Right cardiac atrium (tissue), 5 donors: ENCODE results near the gene ANKRD44. TPM values are rescaled to one million over a fixed set of nuclear protein-coding genes. Genes with fewer than 3 reads are reported as not detected.

ENCODE experiments used
- ATAC-seq, 2 donors: fragments of 200-7000 bp; cut with Tn5 transposase; one replicate each; pipeline versions ENCODE4 v1.8.0 to v1.9.1; 2020; ENCODE audit warnings: moderate library complexity in 2 of 2, mild to moderate bottlenecking in 1 of 2
- DNase-seq, 3 donors: peaks; one replicate each; pipeline ENCODE4 v3.0.0-alpha.2; 2020
- H3K27ac ChIP-seq: one replicate; pipeline ENCODE4 v1.5.1; 2013; ENCODE audit warnings: mild to moderate bottlenecking, low read length, control low read depth, moderate library complexity
- H3K27me3 ChIP-seq: one replicate; pipeline ENCODE4 v1.6.1; 2013; ENCODE audit not compliant: control insufficient read depth, insufficient read depth
- H3K4me1 ChIP-seq: one replicate; pipeline ENCODE4 v1.6.1; 2013; ENCODE audit warnings: low read length; ENCODE audit not compliant: control insufficient read depth, insufficient read depth
- H3K4me3 ChIP-seq: one replicate; pipeline ENCODE4 v1.5.1; 2013; ENCODE audit warnings: low read length, control low read depth
- H3K9me3 ChIP-seq: one replicate; pipeline ENCODE4 v1.6.1; 2013; ENCODE audit warnings: low read length; ENCODE audit not compliant: control insufficient read depth
- WGBS: extraction: QIAGEN DNeasy Blood & Tissue Kit; methylation state at CpG from one replicate; pipeline ENCODE4 v1.1.7; 2013; 5-methylcytosine and 5-hydroxymethylcytosine counted together
- intact Hi-C, 4 donors: fragments of 100-400 bp; cut with DNase I; formaldehyde crosslinking; loops; one replicate each; pipeline versions ENCODE4 v1.11.0 to v1.14.0; 2022 to 2023
- polyA plus RNA-seq: library from polyadenylated mRNA; stranded (reverse); fragments of 200-250 nt; gene quantifications from one replicate; pipeline ENCODE4 v1.2.3, GENCODE V29; 2013
- total RNA-seq, 4 donors: library from RNA; stranded (reverse); fragmentation: NEBNext Ultra II Directional; extraction: Animal tissue kit (Norgen Biotek cat#: 25700); gene quantifications; one replicate each; pipeline ENCODE4 v1.2.1, GENCODE V29; 2021
- donor health status: healthy with polysubstance abuse.
- donor health status: DM: no; HTN: yes; CAD: no.
- donor health status: DM: no; HTN: no; CAD: no.
- donor health status: DM: no; HTN: yes; CAD: no; lungs with severe emphysema.
- donor health status: DM: yes; HTN: yes; CAD: no.

The ANKRD44 gene
- total and polyA plus RNA-seq, 5 donors, result 4.8 to 18.8 (median 14.3) TPM

- DNase-seq (no peak), ATAC-seq (no peak)
- 78% methylated on average over 3 of the region's 3 CpGs for WGBS
- no peak overlapping the region for H3K4me3 ChIP-seq
- no peak overlapping the region for H3K27ac ChIP-seq
- peaks cover 2% of the 10 kb centered on the region for H3K4me1 ChIP-seq
- no peaks in the 10 kb centered on the region for H3K27me3 ChIP-seq
- intact Hi-C loops, result no loop called here
- H3K9me3 ChIP-seq, result no peaks in the 10 kb centered on the region
Observed at GRCh38 chr2:196955036-196955435, 355.5 kb downstream of the ANKRD44 start.

GRCh38 chr2:196954001-196954400 is 356.6 kb downstream of the ANKRD44 start:
- Histone ChIP-seq H3K4me3 (no peak overlapping the region), H3K9me3 (no peaks in the 10 kb centered on the region), H3K4me1 (no peaks in the 10 kb centered on the region), H3K27me3 (no peaks in the 10 kb centered on the region), H3K27ac (no peak overlapping the region)
- ATAC-seq, result no peak
- whole genome bisulfite sequencing, result 91% methylated on average over 5 of the region's 5 CpGs
- no peak for DNase-seq
- intact Hi-C loops, result no loop called here

- ATAC-seq, result no peak
- H3K27ac ChIP-seq, result no peak overlapping the region
- no peak for DNase-seq
- intact Hi-C loops, result no loop called here
- no peak overlapping the region for H3K4me3 ChIP-seq
- 84% methylated on average over 2 of the region's 2 CpGs for WGBS
- no peaks in the 10 kb centered on the region for H3K4me1 ChIP-seq
- no peaks in the 10 kb centered on the region for H3K9me3 ChIP-seq
- no peaks in the 10 kb centered on the region for H3K27me3 ChIP-seq
Observed at GRCh38 chr2:196952936-196953335, 357.6 kb downstream of the ANKRD44 start.

GRCh38 chr2:196951973-196952372 is 358.6 kb downstream of the ANKRD44 start:
- ATAC-seq, result no peak
- H3K9me3 ChIP-seq, result no peaks in the 10 kb centered on the region
- 75% methylated on average over 2 of the region's 2 CpGs for WGBS

GRCh38 chr2:196949116-196949515 is 361.5 kb downstream of the ANKRD44 start:
- DNase-seq (no peak), ATAC-seq (no peak)
- 57% methylated on average over 5 of the region's 5 CpGs for WGBS
- Histone ChIP-seq H3K27me3 (no peaks in the 10 kb centered on the region), H3K4me1 (no peaks in the 10 kb centered on the region), H3K9me3 (no peaks in the 10 kb centered on the region), H3K4me3 (no peak overlapping the region), H3K27ac (no peak overlapping the region)
- intact Hi-C loops, result loop anchor here in 1 of 4 donors (10.0 kb wide), 1 partner anchor 46 kb away; no protein-coding TSS in a partner anchor

More at GRCh38 chr2:196951973-196952372, 358.6 kb downstream of the ANKRD44 start:
- no peak for DNase-seq
- H3K4me3 ChIP-seq, result no peak overlapping the region
- no peaks in the 10 kb centered on the region for H3K4me1 ChIP-seq
- H3K27me3 ChIP-seq, result no peaks in the 10 kb centered on the region
- no peak overlapping the region for H3K27ac ChIP-seq
- intact Hi-C loops, result no loop called here

GRCh38 chr2:196944570-196944969 is 366.0 kb downstream of the ANKRD44 start:
- no peaks in the 10 kb centered on the region for H3K4me1 ChIP-seq
- no peak overlapping the region for H3K27ac ChIP-seq
- ATAC-seq (no peak), DNase-seq (no peak)
- no peaks in the 10 kb centered on the region for H3K27me3 ChIP-seq
- WGBS, result 66% methylated on average over 4 of the region's 4 CpGs
- H3K9me3 ChIP-seq, result no peaks in the 10 kb centered on the region
- no peak overlapping the region for H3K4me3 ChIP-seq
- intact Hi-C loops, result loop anchor here in 1 of 4 donors (10.0 kb wide), 1 partner anchor 50 kb away; no protein-coding TSS in a partner anchor

- ATAC-seq, result peak in 1 of 2 donors; percentile 61
- intact Hi-C loops, result loop anchor here in 1 of 4 donors (10.0 kb wide), 1 partner anchor 53 kb away; no protein-coding TSS in a partner anchor
Observed at GRCh38 chr2:196941398-196942078, 369.0 kb downstream of the ANKRD44 start.

GRCh38 chr2:196939371-196939770 is 371.2 kb downstream of the ANKRD44 start:
- ATAC-seq (no peak), DNase-seq (no peak)
- no peaks in the 10 kb centered on the region for H3K9me3 ChIP-seq
- intact Hi-C loops, result loop anchor here in 1 of 4 donors (10.0 kb wide), 1 partner anchor 55 kb away; no protein-coding TSS in a partner anchor
- H3K4me3 ChIP-seq, result no peak overlapping the region
- H3K27ac ChIP-seq, result no peak overlapping the region
- no peaks in the 10 kb centered on the region for H3K27me3 ChIP-seq
- 85% methylated on average over 1 of the region's 1 CpG for WGBS
- no peaks in the 10 kb centered on the region for H3K4me1 ChIP-seq

More at GRCh38 chr2:196941398-196942078, 369.0 kb downstream of the ANKRD44 start:
- Histone ChIP-seq H3K27ac (no peak overlapping the region), H3K4me1 (no peaks in the 10 kb centered on the region), H3K4me3 (no peak overlapping the region), H3K9me3 (no peaks in the 10 kb centered on the region), H3K27me3 (no peaks in the 10 kb centered on the region)
- no peak for DNase-seq
- 59% methylated on average over 4 of the region's 4 CpGs for WGBS

Other genes starting within 250 kb of the ANKRD44 start
- gene SF3B1, start 124.2 kb upstream of the ANKRD44 start, total RNA-seq, result 100 to 1,000 TPM; 148 to 182 (median 165) TPM
- 166 TPM for gene SF3B1, start 124.2 kb upstream of the ANKRD44 start, polyA plus RNA-seq
- 10 to 100 TPM; 24.8 to 37.0 (median 29.6) TPM for gene COQ10B, start 142.8 kb upstream of the ANKRD44 start, total RNA-seq
- 29.3 TPM for gene COQ10B, start 142.8 kb upstream of the ANKRD44 start, polyA plus RNA-seq
- 100 to 1,000 TPM; 111 to 182 (median 159) TPM for gene HSPD1, start 189.1 kb upstream of the ANKRD44 start, total RNA-seq
- gene HSPD1, start 189.1 kb upstream of the ANKRD44 start, polyA plus RNA-seq, result 174 TPM
- gene HSPE1, start 189.6 kb upstream of the ANKRD44 start, total RNA-seq, result 100 to 1,000 TPM in 3 of 4 donors, 10 to 100 TPM in 1; 96.3 to 156 (median 128) TPM
- 253 TPM for gene HSPE1, start 189.6 kb upstream of the ANKRD44 start, polyA plus RNA-seq
- 10 to 100 TPM; 28.7 to 39.3 (median 32.5) TPM for gene MOB4, start 205.3 kb upstream of the ANKRD44 start, total RNA-seq
- 34.4 TPM for gene MOB4, start 205.3 kb upstream of the ANKRD44 start, polyA plus RNA-seq